CD4-positive, alpha-beta T cell (primary cell): ENCODE measurements around the gene OGDH. TPM values are rescaled to one million over a fixed set of nuclear protein-coding genes. Genes with fewer than 3 reads are reported as not detected.

Source experiments
- ATAC-seq: fragments of 200-7000 bp; cut with Tn5 transposase; one replicate; pipeline ENCODE4 v1.10.0; 2022; ENCODE audit warnings: mild to moderate bottlenecking; ENCODE audit not compliant: poor library complexity
- CTCF ChIA-PET: fragments of 350-600 bp; sonication (Branson Sonifier 250); formaldehyde crosslinking; loops from one replicate; lab custom pipeline; 2021; ENCODE audit warnings: antibody characterized with exemption, inconsistent platforms; lab: Charles Lee
- POLR2A ChIA-PET: fragments of 350-600 bp; sonication (Branson Sonifier 250); formaldehyde crosslinking; loops from one replicate; lab custom pipeline; 2021; ENCODE audit warnings: antibody characterized with exemption, inconsistent platforms; lab: Charles Lee
- DNase-seq, 14 experiments: peaks; one replicate each; pipeline ENCODE4 v3.0.0-alpha.2; 2013 to 2020; ENCODE audit warnings: mixed read lengths in 2 of 14
- H3K27ac ChIP-seq, 2 donors: one replicate each; pipeline versions ENCODE4 v1.5.1 to v1.7.0; 2013; ENCODE audit warnings: low read length in 2 of 2, low read depth in 1 of 2, mild to moderate bottlenecking in 1 of 2
- H3K27me3 ChIP-seq, 2 experiments: 1 replicate in 1 of 2; 2 replicates in 1 of 2; pipeline versions ENCODE4 v1.6.1 to v1.7.0; 2013; ENCODE audit warnings: low read length in 2 of 2, control low read depth in 1 of 2, mild to moderate bottlenecking in 1 of 2, moderate library complexity in 1 of 2; ENCODE audit not compliant: insufficient read depth in 2 of 2, control insufficient read depth in 1 of 2
- H3K36me3 ChIP-seq: one replicate; pipeline ENCODE4 v1.6.1; 2013; ENCODE audit warnings: low read length, control low read depth; ENCODE audit not compliant: insufficient read depth
- H3K4me1 ChIP-seq: one replicate; pipeline ENCODE4 v1.6.1; 2013; ENCODE audit warnings: low read length, control low read depth; ENCODE audit not compliant: insufficient read depth
- H3K4me3 ChIP-seq: one replicate; pipeline ENCODE4 v1.5.1; 2013; ENCODE audit warnings: mild to moderate bottlenecking, low read length, moderate library complexity
- H3K9me3 ChIP-seq, 2 experiments: 1 replicate in 1 of 2; 2 replicates in 1 of 2; pipeline versions ENCODE4 v1.6.1 to v1.7.0; 2013; ENCODE audit warnings: low read length in 2 of 2, mild to moderate bottlenecking in 2 of 2, control low read depth in 1 of 2, moderate library complexity in 1 of 2; ENCODE audit not compliant: control insufficient read depth in 1 of 2, insufficient read depth in 1 of 2
- H3K27ac Mint-ChIP-seq: one replicate; pipeline ENCODE4 v1.8.0; 2020; ENCODE audit warnings: mixed read lengths
- H3K27me3 Mint-ChIP-seq: one replicate; pipeline ENCODE4 v1.8.0; 2021; ENCODE audit warnings: mixed read lengths
- H3K36me3 Mint-ChIP-seq: one replicate; pipeline ENCODE4 v1.8.0; 2021; ENCODE audit warnings: low read depth, mixed read lengths
- H3K4me1 Mint-ChIP-seq: one replicate; pipeline ENCODE4 v1.8.0; 2021; ENCODE audit warnings: low read depth, mixed read lengths
- H3K4me3 Mint-ChIP-seq: one replicate; pipeline ENCODE4 v1.8.0; 2020; ENCODE audit warnings: mild to moderate bottlenecking, mixed read lengths
- H3K9me3 Mint-ChIP-seq: one replicate; pipeline ENCODE4 v1.8.0; 2020; ENCODE audit warnings: mixed read lengths
- CTCF ChIP-seq: fragments of 200-600 bp; IDR thresholded peaks from one replicate; pipeline ENCODE4 v1.8.0; 2022; ENCODE audit warnings: antibody characterized with exemption, mild to moderate bottlenecking
- intact Hi-C, 2 experiments: fragments of 100-400 bp; cut with DNase I in 1 of 2; cut with micrococcal nuclease in 1 of 2; formaldehyde crosslinking; loops; one replicate each; pipeline versions ENCODE4 v1.15.1 to v1.9.0; 2023 to 2025; cut with DNase I, micrococcal nuclease
- total RNA-seq, 174 experiments: library from RNA in 2 of 174; stranded (reverse) in 2 of 174; gene quantifications; one replicate each; pipeline ENCODE4 v1.2.3 and lab custom pipeline; 2021 to 2026

OGDH gene
- total RNA-seq, 2 experiments from 2014 or later, result 39.8 to 43.8 TPM

GRCh38 chr7:44625526-44626471 is 19.4 kb downstream of the OGDH start:
- no peak for TF ChIP-seq CTCF
- H3K4me1 Mint-ChIP-seq, result peaks cover 73% of the 10 kb centered on the region
- H3K4me1 ChIP-seq, result peaks cover 88% of the 10 kb centered on the region
- ATAC-seq, result no peak
- no peaks in the 10 kb centered on the region for H3K9me3 Mint-ChIP-seq
- peak overlapping the region; percentile 84 for H3K27ac Mint-ChIP-seq
- peak in 2 of 14 experiments; percentile 50 to 57 for DNase-seq
- peak overlapping the region; percentile 38 for H3K4me3 ChIP-seq
- intact Hi-C loops, result no loop called here
- POLR2A ChIA-PET, result interaction anchor here (0.5 to 7.0 kb wide), 5 partner anchors 8 to 43 kb away, joined by 3 to 40 read pairs (median 4); partner anchors contain the start of gene OGDH
- H3K4me3 Mint-ChIP-seq, result peak overlapping the region; percentile 38
- H3K9me3 ChIP-seq, result no peaks in the 10 kb centered on the region
- CTCF ChIA-PET, result interaction anchor here (1.2 kb wide), 1 partner anchor 14 kb away, joined by 3 read pairs; no protein-coding TSS in a partner anchor
- no peaks in the 10 kb centered on the region for H3K27me3 Mint-ChIP-seq
- H3K27me3 ChIP-seq, result no peaks in the 10 kb centered on the region
- peaks cover 62% of the 10 kb centered on the region for H3K36me3 Mint-ChIP-seq
- peaks cover 38% of the 10 kb centered on the region for H3K36me3 ChIP-seq
- H3K27ac ChIP-seq, result peak overlapping the region; percentile 14 to 85

- ChIA-PET CTCF (interaction anchor here (1.2 kb wide), 1 partner anchor 15 kb away, joined by 3 read pairs; no protein-coding TSS in a partner anchor), POLR2A (interaction anchor here (1.9 to 7.0 kb wide), 2 partner anchors 11 to 20 kb away, joined by 11 to 40 read pairs; partner anchors contain the start of gene OGDH)
- ATAC-seq (no peak), DNase-seq (no peak)
- no peaks in the 10 kb centered on the region for H3K9me3 Mint-ChIP-seq
- H3K4me3 Mint-ChIP-seq, result peak overlapping the region; percentile 38
- H3K36me3 ChIP-seq, result peaks cover 38% of the 10 kb centered on the region
- H3K27me3 ChIP-seq, result no peaks in the 10 kb centered on the region
- H3K27me3 Mint-ChIP-seq, result no peaks in the 10 kb centered on the region
- intact Hi-C loops, result no loop called here
- peaks cover 63% of the 10 kb centered on the region for H3K36me3 Mint-ChIP-seq
- H3K4me1 ChIP-seq, result peaks cover 88% of the 10 kb centered on the region
- H3K9me3 ChIP-seq, result no peaks in the 10 kb centered on the region
- peaks cover 75% of the 10 kb centered on the region for H3K4me1 Mint-ChIP-seq
- H3K27ac ChIP-seq, result peak overlapping the region; percentile 14 to 23
- no peak overlapping the region for H3K4me3 ChIP-seq
- H3K27ac Mint-ChIP-seq, result peak overlapping the region; percentile 84
- no peak for TF ChIP-seq CTCF
These were observed 20.2 kb downstream of the OGDH start for GRCh38 chr7:44626620-44627019.

- Mint-ChIP-seq H3K27ac (peak overlapping the region; percentile 96), H3K36me3 (peaks cover 43% of the 10 kb centered on the region), H3K4me3 (peak overlapping the region; percentile 59), H3K4me1 (peaks cover 69% of the 10 kb centered on the region), H3K9me3 (no peaks in the 10 kb centered on the region), H3K27me3 (no peaks in the 10 kb centered on the region)
- ChIA-PET POLR2A (interaction anchor here (0.9 to 13.5 kb wide), 5 partner anchors 9 to 218 kb away, joined by 3 to 229 read pairs (median 11); partner anchors contain the start of genes H2AZ2, OGDH and TMED4), CTCF (interaction anchor here (1.4 to 2.2 kb wide), 3 partner anchors 10 to 24 kb away, joined by 4 to 12 read pairs (median 4); partner anchors contain the start of gene OGDH)
- H3K4me1 ChIP-seq, result peaks cover 92% of the 10 kb centered on the region
- peak in 1 of 14 experiments; percentile 39 for DNase-seq
- intact Hi-C loops, result loop anchor here in 1 of 2 experiments (5.0 kb wide), 1 partner anchor 167 kb away; the partner anchor contains the start of gene PPIA
- no peak for ATAC-seq
- H3K27ac ChIP-seq, result peak overlapping the region in 1 of 2 donors; percentile 91
- no peak for TF ChIP-seq CTCF
- no peak overlapping the region for H3K4me3 ChIP-seq
- H3K36me3 ChIP-seq, result peaks cover 31% of the 10 kb centered on the region
- H3K9me3 ChIP-seq, result no peaks in the 10 kb centered on the region
- H3K27me3 ChIP-seq, result no peaks in the 10 kb centered on the region
These were observed 23.5 kb downstream of the OGDH start for GRCh38 chr7:44629829-44630522.
